Testis (tissue), 3 donors: Measurements from ENCODE around the gene CC2D2A. TPM values are rescaled to one million over a fixed set of nuclear protein-coding genes. Genes with fewer than 3 reads are reported as not detected.

Experiments used
- DNase-seq: peaks from one replicate; pipeline ENCODE4 v3.0.0-alpha.2; 2019
- H3K27ac ChIP-seq, 2 donors: fragments of 200-600 bp; sonication (generic); one replicate each; pipeline ENCODE4 v1.5.1; 2019
- H3K27me3 ChIP-seq: fragments of 200-600 bp; sonication (generic); one replicate; pipeline ENCODE4 v1.5.1; 2019
- H3K36me3 ChIP-seq: fragments of 200-600 bp; sonication (generic); one replicate; pipeline ENCODE4 v1.5.1; 2017; ENCODE audit warnings: low read depth; ENCODE audit errors: missing control alignments
- H3K4me1 ChIP-seq: fragments of 200-600 bp; sonication (generic); one replicate; pipeline ENCODE4 v1.5.1; 2019
- H3K4me3 ChIP-seq, 2 donors: fragments of 200-600 bp; sonication (generic); one replicate each; pipeline ENCODE4 v1.5.1; 2017 to 2019
- H3K9me3 ChIP-seq: fragments of 200-600 bp; sonication (generic); one replicate; pipeline ENCODE4 v1.5.1; 2017
- POLR2A ChIP-seq: fragments of 450-650 bp; IDR thresholded peaks from one replicate; pipeline ENCODE4 v1.6.1; 2017; ENCODE audit warnings: antibody characterized with exemption, mild to moderate bottlenecking, moderate library complexity
- WGBS, 2 donors: methylation state at CpG; one replicate each; pipeline ENCODE4 v1.1.5; 2018; 5-methylcytosine and 5-hydroxymethylcytosine counted together
- intact Hi-C: fragments of 100-400 bp; cut with DNase I; formaldehyde crosslinking; loops from one replicate; pipeline ENCODE4 v1.15.1; 2023; ENCODE audit warnings: low total_unique reads
- polyA plus RNA-seq: library from polyadenylated mRNA; stranded (reverse); fragments of 350-450 nt; fragmentation: Illumina TruSeq; extraction: RNeasy Lipid Tissue Mini Kit (QIAGEN cat#74804); gene quantifications from one replicate; pipeline ENCODE4 v1.2.3, GENCODE V29; 2014; ENCODE audit warnings: low read depth, low replicate concordance; ENCODE audit not compliant: insufficient read depth
- total RNA-seq, 2 donors: library from RNA; depleted of rRNA; stranded (reverse); fragments of >200 nt; gene quantifications; one replicate each; pipeline ENCODE4 v1.2.3, GENCODE V29; 2016
- TF ChIP-seq, protein P1 (sequence below), 3 experiments: fragments of 450-650 bp in 2 of 3; fragments of 200-600 bp in 1 of 3; sonication (generic) in 1 of 3; IDR thresholded peaks; one replicate each; pipeline ENCODE4 v1.5.1; 2016 to 2019; ENCODE audit warnings: antibody characterized with exemption in 3 of 3, mild to moderate bottlenecking in 2 of 3, moderate library complexity in 1 of 3

CC2D2A gene
- total and polyA plus RNA-seq, 3 donors from 2014 or later = 16.9 to 23.7 (median 21.9) TPM

DNA sequence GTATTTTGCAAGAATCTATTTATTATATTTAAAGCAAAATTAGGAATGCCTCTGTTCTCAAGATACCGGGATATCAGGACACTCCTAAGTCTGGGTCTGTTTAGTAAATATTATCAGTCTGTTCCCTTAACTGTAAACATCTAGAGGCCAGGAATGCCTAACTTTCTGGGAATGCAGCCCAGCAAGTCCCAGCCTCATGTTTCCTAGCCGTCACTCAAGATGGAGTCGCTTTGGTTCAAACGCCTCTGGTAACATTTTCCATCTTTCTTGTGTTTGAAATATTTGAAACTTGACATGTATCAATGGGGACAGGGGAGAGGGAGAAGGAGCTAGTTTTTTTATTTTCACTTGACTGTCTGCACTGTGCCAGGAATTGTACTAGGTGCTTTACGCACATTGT lies 100.1 kb downstream of the CC2D2A start:
- H3K36me3 ChIP-seq = no peaks in the 10 kb centered on the region

DNA sequence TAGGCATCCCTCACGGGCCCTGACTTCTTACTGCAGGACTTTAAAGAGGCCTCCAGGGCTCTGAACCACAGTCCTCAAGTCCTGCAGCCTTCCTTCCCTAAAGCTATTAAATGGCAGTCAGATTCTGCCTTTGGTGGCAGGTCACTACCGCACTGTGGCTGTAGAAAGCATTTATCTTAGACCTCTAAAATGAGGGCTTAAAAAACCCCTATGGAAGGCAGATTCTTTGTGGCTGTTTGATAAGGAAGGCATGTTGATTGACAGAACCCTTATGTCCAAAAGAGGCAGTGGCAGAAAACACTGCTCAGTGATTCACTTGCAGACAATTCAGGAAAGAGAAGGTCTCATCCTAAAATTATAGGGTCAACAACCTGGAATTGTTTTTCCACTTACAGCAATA lies 106.3 kb downstream of the CC2D2A start:
- no peaks in the 10 kb centered on the region for H3K4me1 ChIP-seq
- no peaks in the 10 kb centered on the region for H3K27me3 ChIP-seq
- no peaks in the 10 kb centered on the region for H3K9me3 ChIP-seq
- no peak for DNase-seq
- WGBS, 2 donors = 69 to 87% methylated on average over 2 of the region's 2 CpGs
- intact Hi-C loops = no loop called here
- H3K27ac ChIP-seq = no peak overlapping the region
- H3K36me3 ChIP-seq = no peaks in the 10 kb centered on the region
- no peak overlapping the region for H3K4me3 ChIP-seq
- TF ChIP-seq, protein P1, sequence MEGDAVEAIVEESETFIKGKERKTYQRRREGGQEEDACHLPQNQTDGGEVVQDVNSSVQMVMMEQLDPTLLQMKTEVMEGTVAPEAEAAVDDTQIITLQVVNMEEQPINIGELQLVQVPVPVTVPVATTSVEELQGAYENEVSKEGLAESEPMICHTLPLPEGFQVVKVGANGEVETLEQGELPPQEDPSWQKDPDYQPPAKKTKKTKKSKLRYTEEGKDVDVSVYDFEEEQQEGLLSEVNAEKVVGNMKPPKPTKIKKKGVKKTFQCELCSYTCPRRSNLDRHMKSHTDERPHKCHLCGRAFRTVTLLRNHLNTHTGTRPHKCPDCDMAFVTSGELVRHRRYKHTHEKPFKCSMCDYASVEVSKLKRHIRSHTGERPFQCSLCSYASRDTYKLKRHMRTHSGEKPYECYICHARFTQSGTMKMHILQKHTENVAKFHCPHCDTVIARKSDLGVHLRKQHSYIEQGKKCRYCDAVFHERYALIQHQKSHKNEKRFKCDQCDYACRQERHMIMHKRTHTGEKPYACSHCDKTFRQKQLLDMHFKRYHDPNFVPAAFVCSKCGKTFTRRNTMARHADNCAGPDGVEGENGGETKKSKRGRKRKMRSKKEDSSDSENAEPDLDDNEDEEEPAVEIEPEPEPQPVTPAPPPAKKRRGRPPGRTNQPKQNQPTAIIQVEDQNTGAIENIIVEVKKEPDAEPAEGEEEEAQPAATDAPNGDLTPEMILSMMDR (IDR thresholded peaks at IDR 0.05) = no peak
- TF ChIP-seq POLR2A = no peak

More for the DNA sequence above, 100.1 kb downstream of the CC2D2A start:
- Histone ChIP-seq H3K4me1 (no peaks in the 10 kb centered on the region), H3K27ac (no peak overlapping the region), H3K27me3 (no peaks in the 10 kb centered on the region), H3K9me3 (no peaks in the 10 kb centered on the region), H3K4me3 (no peak overlapping the region)
- WGBS, 2 donors = 92 to 97% methylated on average over 5 of the region's 5 CpGs
- intact Hi-C loops = no loop called here
- DNase-seq = no peak
- TF ChIP-seq POLR2A = no peak
- TF ChIP-seq, protein P1 (IDR thresholded peaks at IDR 0.05) = no peak

DNA sequence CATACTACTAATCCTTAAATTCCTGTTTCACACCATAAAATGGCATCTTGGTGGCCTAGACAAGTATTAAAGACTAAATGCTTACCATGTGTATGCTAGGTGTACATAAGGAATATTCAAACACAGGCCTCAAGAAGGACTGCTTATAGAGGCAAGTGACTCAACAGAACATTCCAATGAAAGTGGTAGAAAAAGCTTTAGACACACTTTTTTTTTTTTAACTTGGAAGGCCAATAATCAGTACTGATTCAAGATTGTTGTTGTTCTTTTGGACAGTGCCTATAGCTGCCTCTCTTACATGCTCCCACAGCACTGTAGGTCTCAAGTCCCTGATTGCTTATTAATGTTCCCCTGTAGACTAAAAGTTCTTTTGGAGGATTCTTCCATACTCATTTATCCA lies 107.8 kb downstream of the CC2D2A start:
- H3K4me1 ChIP-seq = no peaks in the 10 kb centered on the region
- H3K9me3 ChIP-seq = no peaks in the 10 kb centered on the region
- H3K36me3 ChIP-seq = no peaks in the 10 kb centered on the region
- DNase-seq = no peak
- H3K4me3 ChIP-seq = no peak overlapping the region
- H3K27me3 ChIP-seq = no peaks in the 10 kb centered on the region
- intact Hi-C loops = no loop called here
- TF ChIP-seq, protein P1 (IDR thresholded peaks at IDR 0.05) = no peak
- TF ChIP-seq POLR2A = no peak
- H3K27ac ChIP-seq = no peak overlapping the region

DNA sequence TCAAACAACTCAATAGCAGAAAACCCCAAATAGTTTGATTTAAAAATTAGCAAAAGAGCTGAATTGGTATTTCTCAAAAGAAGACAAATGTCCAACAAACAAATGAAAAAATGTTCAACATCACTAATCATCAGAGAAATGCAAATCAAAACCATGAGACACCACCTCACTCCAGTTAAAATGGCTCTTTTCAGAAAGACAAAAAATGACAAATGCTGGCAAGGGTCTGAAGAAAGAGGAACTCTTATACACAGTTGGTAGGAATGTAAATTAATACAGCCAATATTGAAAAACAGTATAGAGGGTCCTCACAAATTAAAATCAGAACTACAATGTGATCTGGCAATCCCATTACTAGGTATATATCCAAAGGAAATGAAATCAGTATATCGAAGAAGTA lies 115.1 kb downstream of the CC2D2A start:
- intact Hi-C loops = no loop called here
- WGBS, 2 donors = 87 to 94% methylated on average over 1 of the region's 1 CpG
- H3K4me1 ChIP-seq = no peaks in the 10 kb centered on the region
- H3K4me3 ChIP-seq = no peak overlapping the region
- H3K36me3 ChIP-seq = no peaks in the 10 kb centered on the region
- no peak for TF ChIP-seq POLR2A
- TF ChIP-seq, protein P1 (IDR thresholded peaks at IDR 0.05) = no peak
- no peak overlapping the region for H3K27ac ChIP-seq
- H3K27me3 ChIP-seq = no peaks in the 10 kb centered on the region
- H3K9me3 ChIP-seq = no peaks in the 10 kb centered on the region
- DNase-seq = no peak

DNA sequence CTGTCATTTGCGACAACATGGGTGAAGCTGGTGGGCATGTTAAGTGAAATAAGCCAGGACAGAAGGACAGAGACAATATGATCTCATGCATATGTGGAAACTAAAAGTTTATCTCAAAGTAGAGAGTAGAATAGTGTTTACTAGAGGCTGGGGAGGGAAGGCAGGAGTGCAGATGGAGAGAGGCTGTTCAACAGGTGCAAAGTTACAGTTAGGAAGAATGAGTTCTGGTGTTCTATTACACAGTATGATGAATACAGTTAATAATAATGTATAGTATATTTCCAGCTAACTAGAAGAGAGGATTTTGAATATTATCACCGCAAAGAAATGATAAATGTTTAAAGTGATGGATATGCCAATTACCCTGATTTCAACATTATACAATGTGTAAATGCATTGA lies 115.6 kb downstream of the CC2D2A start:
- H3K9me3 ChIP-seq = no peaks in the 10 kb centered on the region
- DNase-seq = no peak
- no peak overlapping the region for H3K4me3 ChIP-seq
- no peaks in the 10 kb centered on the region for H3K27me3 ChIP-seq
- no peak overlapping the region for H3K27ac ChIP-seq
- intact Hi-C loops = no loop called here
- TF ChIP-seq POLR2A = no peak
- TF ChIP-seq, protein P1 (IDR thresholded peaks at IDR 0.05) = no peak
- no peaks in the 10 kb centered on the region for H3K36me3 ChIP-seq
- H3K4me1 ChIP-seq = no peaks in the 10 kb centered on the region
- WGBS, 2 donors = 90 to 91% methylated on average over 2 of the region's 2 CpGs
